OCI-LY1 (cell line): Measurements from ENCODE around the gene MMP11.

Experiments
- H2AFZ ChIP-seq: fragments of 200-600 bp; sonication (generic), shearing (Covaris generic); 2 replicates; pipeline ENCODE4 v1.6.0; 2014; ENCODE audit warnings: antibody characterized with exemption, mild to moderate bottlenecking, low read length
- H3F3A ChIP-seq: fragments of 200-600 bp; sonication (generic), shearing (Covaris generic); 2 replicates; pipeline ENCODE4 v1.6.0; 2014; ENCODE audit warnings: mild to moderate bottlenecking, antibody characterized with exemption, low read length, moderate library complexity; ENCODE audit not compliant: insufficient read depth
- H3K27ac ChIP-seq: fragments of 200-600 bp; sonication (generic); 2 replicates; pipeline ENCODE4 v1.5.1; 2014; ENCODE audit warnings: low read length, mixed run types, mild to moderate bottlenecking, low read depth; ENCODE audit not compliant: poor library complexity, severe bottlenecking
- H3K27me3 ChIP-seq: fragments of 200-600 bp; sonication (generic); 2 replicates; pipeline ENCODE4 v1.6.0; 2014; ENCODE audit warnings: antibody characterized with exemption, mild to moderate bottlenecking, low read length, moderate library complexity; ENCODE audit not compliant: insufficient read depth
- H3K36me3 ChIP-seq: fragments of 200-600 bp; sonication (generic); 2 replicates; pipeline ENCODE4 v1.6.1; 2014; ENCODE audit warnings: mild to moderate bottlenecking, antibody characterized with exemption, low read length, moderate library complexity, mixed read lengths; ENCODE audit not compliant: insufficient read depth
- H3K4me1 ChIP-seq: fragments of 200-600 bp; sonication (generic); 2 replicates; pipeline ENCODE4 v1.5.1; 2014; ENCODE audit warnings: mild to moderate bottlenecking, low read length, moderate library complexity; ENCODE audit not compliant: insufficient read depth, severe bottlenecking
- H3K4me2 ChIP-seq: fragments of 200-600 bp; sonication (generic), shearing (Covaris generic); 2 replicates; pipeline ENCODE4 v1.6.1; 2014; ENCODE audit warnings: low read length
- H3K4me3 ChIP-seq: fragments of 200-600 bp; sonication (generic); 2 replicates; pipeline ENCODE4 v1.5.1; 2014; ENCODE audit warnings: low read length, low read depth, mild to moderate bottlenecking, mixed read lengths; ENCODE audit not compliant: poor library complexity, severe bottlenecking
- H3K79me2 ChIP-seq: fragments of 200-600 bp; shearing (Covaris generic); 2 replicates; pipeline ENCODE4 v1.6.1; 2016; ENCODE audit warnings: mixed run types, low read length, mixed read lengths; ENCODE audit not compliant: insufficient read depth
- H3K9ac ChIP-seq: fragments of 200-600 bp; sonication (generic), shearing (Covaris generic); 2 replicates; pipeline ENCODE4 v1.6.1; 2014; ENCODE audit warnings: mild to moderate bottlenecking, low read length, mixed read lengths
- H3K9me2 ChIP-seq: fragments of 200-600 bp; sonication (generic), shearing (Covaris generic); 2 replicates; pipeline ENCODE4 v1.6.1; 2014; ENCODE audit warnings: low read depth, mild to moderate bottlenecking, low read length, mixed read lengths
- H3K9me3 ChIP-seq: fragments of 200-600 bp; shearing (Covaris generic); 2 replicates; pipeline ENCODE4 v1.6.1; 2014; ENCODE audit warnings: low read length, mixed read lengths
- H4K20me1 ChIP-seq: fragments of 200-600 bp; sonication (generic), shearing (Covaris generic); 2 replicates; pipeline ENCODE4 v1.6.0; 2016; ENCODE audit warnings: mild to moderate bottlenecking, low read length; ENCODE audit not compliant: insufficient read depth
- EZH2 ChIP-seq: fragments of 200-600 bp; sonication (generic), shearing (Covaris generic); IDR thresholded peaks from 2 replicates; pipeline ENCODE4 v1.8.0; 2017; ENCODE audit warnings: borderline replicate concordance, mixed run types, mild to moderate bottlenecking, antibody characterized with exemption, low read length, moderate library complexity, mixed read lengths
- TF ChIP-seq, protein P1 (sequence below): fragments of 200-600 bp; sonication (generic), shearing (Covaris generic); IDR thresholded peaks from 2 replicates; pipeline ENCODE4 v1.5.1; 2017; ENCODE audit warnings: mild to moderate bottlenecking, antibody characterized with exemption, low read length, moderate library complexity, mixed read lengths

Gene MMP11

DNA sequence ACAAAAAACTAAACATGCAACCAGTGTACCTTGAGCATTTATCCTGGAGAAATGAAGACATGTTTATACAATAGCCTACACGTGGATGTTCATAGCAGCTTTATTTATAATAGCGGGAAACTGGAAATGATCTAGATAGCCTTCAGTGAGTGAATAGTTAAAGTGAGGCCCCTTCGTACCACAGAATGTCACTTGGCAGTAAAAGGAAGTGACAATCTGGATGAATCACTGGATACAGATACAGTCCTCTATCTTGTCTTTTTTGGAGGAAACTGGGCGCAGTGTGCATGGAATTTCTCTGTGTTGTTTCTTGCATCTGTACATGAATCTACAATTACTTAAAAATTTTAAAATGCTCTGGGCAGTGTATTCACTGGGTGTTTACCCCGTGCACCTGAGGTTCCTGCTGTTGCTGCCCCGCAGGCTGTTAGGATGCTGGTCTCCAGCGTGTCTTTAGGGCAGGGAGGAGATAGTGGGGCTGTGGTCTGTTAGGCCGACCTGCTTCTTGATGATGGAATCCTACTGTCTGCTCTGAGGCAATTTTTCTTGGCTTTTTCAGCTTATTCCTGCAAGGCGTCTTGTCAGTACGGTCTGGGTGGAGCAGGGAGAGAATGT is 43.0 kb downstream of the MMP11 start:
- Histone ChIP-seq H3K9me3 (no peaks in the 10 kb centered on the region), H4K20me1 (no peaks in the 10 kb centered on the region), H3K9me2 (no peaks in the 10 kb centered on the region), H3F3A (no peaks in the 10 kb centered on the region), H3K36me3 (peaks cover 98% of the 10 kb centered on the region), H3K9ac (no peak overlapping the region), H3K4me1 (peaks cover 14% of the 10 kb centered on the region), H3K27me3 (no peaks in the 10 kb centered on the region), H3K4me2 (no peak overlapping the region), H2AFZ (no peak overlapping the region), H3K4me3 (no peak overlapping the region), H3K79me2 (peaks cover 29% of the 10 kb centered on the region), H3K27ac (no peak overlapping the region)
- TF ChIP-seq, protein P1, sequence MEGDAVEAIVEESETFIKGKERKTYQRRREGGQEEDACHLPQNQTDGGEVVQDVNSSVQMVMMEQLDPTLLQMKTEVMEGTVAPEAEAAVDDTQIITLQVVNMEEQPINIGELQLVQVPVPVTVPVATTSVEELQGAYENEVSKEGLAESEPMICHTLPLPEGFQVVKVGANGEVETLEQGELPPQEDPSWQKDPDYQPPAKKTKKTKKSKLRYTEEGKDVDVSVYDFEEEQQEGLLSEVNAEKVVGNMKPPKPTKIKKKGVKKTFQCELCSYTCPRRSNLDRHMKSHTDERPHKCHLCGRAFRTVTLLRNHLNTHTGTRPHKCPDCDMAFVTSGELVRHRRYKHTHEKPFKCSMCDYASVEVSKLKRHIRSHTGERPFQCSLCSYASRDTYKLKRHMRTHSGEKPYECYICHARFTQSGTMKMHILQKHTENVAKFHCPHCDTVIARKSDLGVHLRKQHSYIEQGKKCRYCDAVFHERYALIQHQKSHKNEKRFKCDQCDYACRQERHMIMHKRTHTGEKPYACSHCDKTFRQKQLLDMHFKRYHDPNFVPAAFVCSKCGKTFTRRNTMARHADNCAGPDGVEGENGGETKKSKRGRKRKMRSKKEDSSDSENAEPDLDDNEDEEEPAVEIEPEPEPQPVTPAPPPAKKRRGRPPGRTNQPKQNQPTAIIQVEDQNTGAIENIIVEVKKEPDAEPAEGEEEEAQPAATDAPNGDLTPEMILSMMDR = no peak
- no peak for TF ChIP-seq EZH2

DNA sequence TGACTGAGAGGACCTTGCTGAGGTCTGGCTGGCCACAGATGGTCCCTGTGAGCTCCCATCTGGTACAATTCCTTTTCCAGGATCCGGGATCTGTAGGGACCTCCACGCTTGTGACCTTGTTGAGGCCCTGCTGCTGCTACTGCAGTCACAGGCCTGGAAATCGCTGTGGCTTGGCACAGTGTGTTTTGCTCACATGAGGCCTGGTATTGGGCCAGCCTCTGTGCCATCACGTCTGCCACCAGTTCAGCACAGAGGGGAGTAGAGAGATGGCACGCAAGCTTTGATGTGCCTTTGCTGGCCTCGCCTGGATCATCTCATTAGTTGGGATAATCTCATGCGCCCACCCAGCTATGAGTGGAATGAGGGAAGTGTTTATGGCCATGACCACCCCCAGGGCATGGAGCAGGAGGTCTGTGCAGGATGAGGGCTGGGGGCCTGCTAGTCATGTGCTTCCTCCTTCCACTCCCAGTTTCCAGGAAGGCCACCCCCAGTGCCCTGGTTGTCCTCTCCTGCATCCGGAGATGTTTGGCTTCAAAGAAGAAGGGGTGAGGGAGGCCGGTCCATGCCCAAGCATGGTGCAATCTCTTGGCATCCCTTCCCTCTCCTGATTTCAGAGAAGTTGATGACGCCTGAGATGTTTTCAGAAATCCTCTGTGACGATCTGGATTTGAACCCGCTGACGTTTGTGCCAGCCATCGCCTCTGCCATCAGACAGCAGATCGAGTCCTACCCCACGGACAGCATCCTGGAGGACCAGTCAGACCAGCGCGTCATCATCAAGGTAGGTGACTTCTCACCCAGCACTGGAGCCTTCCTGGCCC is 43.7 kb downstream of the MMP11 start:
- Histone ChIP-seq H4K20me1 (no peaks in the 10 kb centered on the region), H3K79me2 (peaks cover 23% of the 10 kb centered on the region), H3K27ac (no peak overlapping the region), H3K4me1 (peaks cover 14% of the 10 kb centered on the region), H3F3A (no peaks in the 10 kb centered on the region), H2AFZ (no peak overlapping the region), H3K9me3 (no peaks in the 10 kb centered on the region), H3K4me3 (no peak overlapping the region), H3K9me2 (no peaks in the 10 kb centered on the region), H3K36me3 (peaks cover 98% of the 10 kb centered on the region), H3K9ac (no peak overlapping the region), H3K4me2 (no peak overlapping the region), H3K27me3 (no peaks in the 10 kb centered on the region)
- TF ChIP-seq EZH2 = no peak
- TF ChIP-seq, protein P1 = no peak

DNA sequence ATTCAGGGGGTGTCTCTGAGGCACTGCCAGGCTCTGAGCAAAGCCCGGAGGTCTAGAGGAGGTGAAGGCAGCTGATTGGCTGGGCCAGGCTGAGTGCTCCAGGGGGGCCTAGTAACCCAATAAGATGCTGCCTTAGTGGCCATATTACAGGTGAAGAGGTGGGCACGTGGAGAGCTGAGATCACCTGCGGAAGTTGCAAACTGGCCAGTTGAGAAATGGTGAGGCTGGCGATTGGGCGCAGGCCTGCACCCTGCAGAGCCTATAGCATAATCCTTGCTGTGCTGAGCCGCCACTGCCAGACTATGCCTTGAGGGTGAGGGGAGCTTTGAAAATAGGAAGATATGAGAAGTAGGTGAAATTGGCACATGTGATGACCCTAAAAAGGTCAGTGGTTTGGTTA is 44.5 kb downstream of the MMP11 start:
- no peaks in the 10 kb centered on the region for H3K9me2 ChIP-seq
- H3F3A ChIP-seq = no peaks in the 10 kb centered on the region
- no peak overlapping the region for H2AFZ ChIP-seq
- H3K4me1 ChIP-seq = peaks cover 14% of the 10 kb centered on the region
- H3K9ac ChIP-seq = no peak overlapping the region
- no peaks in the 10 kb centered on the region for H3K9me3 ChIP-seq
- H3K4me2 ChIP-seq = no peak overlapping the region
- no peak overlapping the region for H3K4me3 ChIP-seq
- no peaks in the 10 kb centered on the region for H4K20me1 ChIP-seq
- TF ChIP-seq, protein P1 = no peak
- no peak for TF ChIP-seq EZH2
- H3K79me2 ChIP-seq = peaks cover 16% of the 10 kb centered on the region
- no peaks in the 10 kb centered on the region for H3K27me3 ChIP-seq
- H3K27ac ChIP-seq = no peak overlapping the region
- H3K36me3 ChIP-seq = peaks cover 99% of the 10 kb centered on the region
